GM12878 (cell line): ENCODE data around the gene ASRGL1. TPM values are rescaled to one million over a fixed set of nuclear protein-coding genes. Genes with fewer than 3 reads are reported as not detected.

Experiments used
- ATAC-seq: fragments of 200-7000 bp; cut with Tn5 transposase; 3 replicates; pipeline ENCODE4 v1.9.1; 2020; ENCODE audit warnings: mild to moderate bottlenecking, moderate library complexity
- BruUV-seq: library from RNA; stranded (reverse); fragments of 400-500 nt; replicated peaks from 2 replicates; lab custom pipeline; 2021; lab: Mats Ljungman, UMichigan
- CTCF ChIA-PET: fragments of 300-600 bp; sonication (Branson Sonifier 250); formaldehyde crosslinking; extraction: SDS; loops from one replicate; lab custom pipeline; 2021; ENCODE audit warnings: inconsistent platforms; lab: Yijun Ruan, JAX
- POLR2A ChIA-PET: fragments of 350-600 bp; formaldehyde crosslinking; extraction: SDS; loops from one replicate; lab custom pipeline; 2021; ENCODE audit warnings: inconsistent platforms; lab: Charles Lee
- RAD21 ChIA-PET: fragments of 300-600 bp; sonication (Branson Sonifier 250); formaldehyde crosslinking; loops from one replicate; lab custom pipeline; 2023; ENCODE audit warnings: antibody characterized with exemption; ENCODE audit not compliant: unreplicated experiment; lab: Charles Lee
- SMC1A ChIA-PET: fragments of 300-600 bp; sonication (Branson Sonifier 250); formaldehyde crosslinking; loops from one replicate; lab custom pipeline; 2023; ENCODE audit not compliant: unreplicated experiment, uncharacterized antibody; lab: Charles Lee
- DNase-seq: peaks from one replicate; pipeline ENCODE4 v3.0.0-alpha.2; 2011; ENCODE audit warnings: low read depth, low spot score
- FAIRE-seq: peaks from 3 replicates; lab custom pipeline; 2011; peaks lifted over from hg19 to GRCh38; lab: Jason Lieb, UNC
- H2AFZ ChIP-seq: 2 replicates; pipeline ENCODE4 v1.6.0; 2011; ENCODE audit warnings: low read depth, low read length, control low read depth; ENCODE audit not compliant: control insufficient read depth
- H3K27ac ChIP-seq: 2 replicates; pipeline ENCODE4 v1.5.1; 2011; ENCODE audit warnings: control low read depth; ENCODE audit not compliant: control insufficient read depth, insufficient read depth
- H3K27me3 ChIP-seq, 2 experiments: replicated peaks in 1 of 2; 2 replicates each; pipeline versions ENCODE4 v1.6.0 to v1.6.1; 2011; ENCODE audit warnings: low read length in 1 of 2; ENCODE audit not compliant: control insufficient read depth in 2 of 2, insufficient read depth in 2 of 2
- H3K36me3 ChIP-seq, 2 experiments: 2 replicates each; pipeline ENCODE4 v1.5.1; 2011; ENCODE audit warnings: low read length in 1 of 2; ENCODE audit not compliant: control insufficient read depth in 2 of 2, insufficient read depth in 2 of 2
- H3K4me1 ChIP-seq: 2 replicates; pipeline ENCODE4 v1.6.1; 2011; ENCODE audit warnings: mild to moderate bottlenecking, low read length, moderate library complexity, mixed read lengths; ENCODE audit not compliant: control insufficient read depth, insufficient read depth
- H3K4me2 ChIP-seq: 2 replicates; pipeline ENCODE4 v1.6.0; 2011; ENCODE audit warnings: control low read depth; ENCODE audit not compliant: control insufficient read depth, insufficient read depth
- H3K4me3 ChIP-seq: fragments of 200-600 bp; sonication (generic); 2 replicates; pipeline ENCODE4 v1.5.1; 2016
- H3K79me2 ChIP-seq: 2 replicates; pipeline ENCODE4 v1.6.0; 2011; ENCODE audit warnings: low read length; ENCODE audit not compliant: control insufficient read depth, insufficient read depth
- H3K9ac ChIP-seq: 2 replicates; pipeline ENCODE4 v1.8.0; 2011; ENCODE audit warnings: low read length, control low read depth, mixed read lengths; ENCODE audit not compliant: control insufficient read depth, insufficient read depth
- H3K9me3 ChIP-seq: replicated peaks from 3 replicates; pipeline ENCODE4 v1.5.1; 2011; ENCODE audit warnings: mild to moderate bottlenecking, low read length; ENCODE audit not compliant: control insufficient read depth, insufficient read depth
- H4K20me1 ChIP-seq: 2 replicates; pipeline ENCODE4 v1.6.0; 2011; ENCODE audit not compliant: control insufficient read depth, insufficient read depth
- CHD4 ChIP-seq: fragments of 200-600 bp; sonication (generic); IDR thresholded peaks from 2 replicates; pipeline ENCODE4 v1.6.1; 2016; ENCODE audit warnings: mild to moderate bottlenecking
- GATAD2B ChIP-seq: fragments of 450-650 bp; conservative IDR thresholded peaks from 2 replicates; pipeline ENCODE4 v1.6.1; 2017; ENCODE audit warnings: low read depth, mild to moderate bottlenecking, moderate library complexity
- RFX5 ChIP-seq: IDR thresholded peaks from 2 replicates; pipeline ENCODE4 v1.6.1; 2011; ENCODE audit warnings: low read depth, low read length, improper control_type of control experiment
- ZNF24 ChIP-seq: fragments of 450-650 bp; IDR thresholded peaks from 2 replicates; pipeline ENCODE4 v1.6.1; 2017; ENCODE audit warnings: antibody characterized with exemption, mild to moderate bottlenecking
- ZNF274 ChIP-seq: IDR thresholded peaks from one replicate; pipeline ENCODE4 v1.8.0; 2011; ENCODE audit not compliant: insufficient read length, insufficient read depth
- WGBS: methylation state at CpG from one replicate; pipeline ENCODE4 v1.1.6; 2016; ENCODE audit warnings: low lambda C conversion rate; ENCODE audit not compliant: insufficient replicate concordance, insufficient coverage; ENCODE audit errors: missing lambda C conversion rate; 5-methylcytosine and 5-hydroxymethylcytosine counted together
- in situ Hi-C: fragments of 300-500 bp; cut with MboI; formaldehyde crosslinking; loops from 9 replicates; pipeline ENCODE4 v1.14.3; 2018; ENCODE audit warnings: mixed read lengths
- intact Hi-C: fragments of 100-400 bp; cut with micrococcal nuclease; formaldehyde crosslinking; loops from one replicate; pipeline ENCODE4 v1.14.2; 2022; ENCODE audit not compliant: unreplicated experiment
- polyA plus RNA-seq, 11 experiments: library from polyadenylated mRNA; depleted of rRNA in 4 of 11; unstranded in 6 of 11; stranded (reverse) in 5 of 11; fragments of >200 nt; fragmentation: Nextera tagmentation in 4 of 11; fragmentation: Illumina TruSeq in 1 of 11; extraction: Ambion mirVana in 4 of 11; extraction: Trizol in 1 of 11; gene quantifications; 1 replicate in 1 of 11; 2 replicates in 10 of 11; pipeline versions ENCODE4 v1.2.1 to v1.2.3, GENCODE V29; 2011 to 2016; ENCODE audit warnings: inconsistent platforms in 2 of 11, missing spikeins in 2 of 11, low read depth in 1 of 11
- total RNA-seq, 4 experiments: library from RNA; depleted of rRNA in 3 of 4; stranded (reverse); fragments of >200 nt in 3 of 4; fragmentation: Illumina TruSeq in 1 of 4; extraction: Trizol in 1 of 4; gene quantifications; 2 replicates each; pipeline versions ENCODE4 v1.2.1 to v1.2.3, GENCODE V29; 2013 to 2021
- TF ChIP-seq, protein P1 (sequence below): fragments of 450-650 bp; formaldehyde crosslinking; IDR thresholded peaks from 2 replicates; pipeline ENCODE4 v1.4.0; 2022; ENCODE audit warnings: mild to moderate bottlenecking, moderate library complexity
- TF ChIP-seq, protein P2 (sequence below): IDR thresholded peaks from 2 replicates; pipeline ENCODE4 v1.6.1; 2012; ENCODE audit warnings: low read depth, low read length, improper control_type of control experiment

Gene ASRGL1
- total and polyA plus RNA-seq, 10 of the 15 experiments (the other 5 are each of a cell fraction or from before 2014, with no cell fraction given) = 0.97 to 24.5 (median 4.8) TPM

- TF ChIP-seq, protein P1, sequence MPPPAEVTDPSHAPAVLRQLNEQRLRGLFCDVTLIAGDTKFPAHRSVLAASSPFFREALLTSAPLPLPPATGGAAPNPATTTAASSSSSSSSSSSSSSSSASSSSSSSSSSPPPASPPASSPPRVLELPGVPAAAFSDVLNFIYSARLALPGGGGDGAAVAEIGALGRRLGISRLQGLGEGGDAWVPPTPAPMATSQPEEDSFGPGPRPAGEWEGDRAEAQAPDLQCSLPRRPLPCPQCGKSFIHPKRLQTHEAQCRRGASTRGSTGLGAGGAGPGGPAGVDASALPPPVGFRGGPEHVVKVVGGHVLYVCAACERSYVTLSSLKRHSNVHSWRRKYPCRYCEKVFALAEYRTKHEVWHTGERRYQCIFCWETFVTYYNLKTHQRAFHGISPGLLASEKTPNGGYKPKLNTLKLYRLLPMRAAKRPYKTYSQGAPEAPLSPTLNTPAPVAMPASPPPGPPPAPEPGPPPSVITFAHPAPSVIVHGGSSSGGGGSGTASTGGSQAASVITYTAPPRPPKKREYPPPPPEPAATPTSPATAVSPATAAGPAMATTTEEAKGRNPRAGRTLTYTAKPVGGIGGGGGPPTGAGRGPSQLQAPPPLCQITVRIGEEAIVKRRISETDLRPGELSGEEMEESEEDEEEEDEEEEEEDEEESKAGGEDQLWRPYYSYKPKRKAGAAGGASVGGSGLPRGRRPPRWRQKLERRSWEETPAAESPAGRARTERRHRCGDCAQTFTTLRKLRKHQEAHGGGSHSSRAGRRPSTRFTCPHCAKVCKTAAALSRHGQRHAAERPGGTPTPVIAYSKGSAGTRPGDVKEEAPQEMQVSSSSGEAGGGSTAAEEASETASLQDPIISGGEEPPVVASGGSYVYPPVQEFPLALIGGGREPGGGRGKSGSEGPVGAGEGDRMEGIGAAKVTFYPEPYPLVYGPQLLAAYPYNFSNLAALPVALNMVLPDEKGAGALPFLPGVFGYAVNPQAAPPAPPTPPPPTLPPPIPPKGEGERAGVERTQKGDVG (CRISPR knock-in tag) = no peak
- no peak for TF ChIP-seq ZNF24
- no peak for TF ChIP-seq CHD4
- TF ChIP-seq GATAD2B = no peak
- TF ChIP-seq ZNF274 = no peak
- no peak for TF ChIP-seq RFX5
- TF ChIP-seq, protein P2, sequence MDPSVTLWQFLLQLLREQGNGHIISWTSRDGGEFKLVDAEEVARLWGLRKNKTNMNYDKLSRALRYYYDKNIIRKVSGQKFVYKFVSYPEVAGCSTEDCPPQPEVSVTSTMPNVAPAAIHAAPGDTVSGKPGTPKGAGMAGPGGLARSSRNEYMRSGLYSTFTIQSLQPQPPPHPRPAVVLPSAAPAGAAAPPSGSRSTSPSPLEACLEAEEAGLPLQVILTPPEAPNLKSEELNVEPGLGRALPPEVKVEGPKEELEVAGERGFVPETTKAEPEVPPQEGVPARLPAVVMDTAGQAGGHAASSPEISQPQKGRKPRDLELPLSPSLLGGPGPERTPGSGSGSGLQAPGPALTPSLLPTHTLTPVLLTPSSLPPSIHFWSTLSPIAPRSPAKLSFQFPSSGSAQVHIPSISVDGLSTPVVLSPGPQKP = no peak
Measured at GRCh38 chr11:62358273-62358672, 21.0 kb downstream of the ASRGL1 start (continued).

GRCh38 chr11:62359475-62359874, 22.2 kb downstream of the ASRGL1 start:
- no peak overlapping the region for H3K4me2 ChIP-seq
- intact Hi-C loops (no loop called here), in situ Hi-C loops (no loop called here)
- FAIRE-seq = no peak
- no peak for TF ChIP-seq RFX5
- no peak overlapping the region for H3K27ac ChIP-seq
- no peaks in the 10 kb centered on the region for H3K27me3 ChIP-seq
- H4K20me1 ChIP-seq = no peaks in the 10 kb centered on the region
- no peaks in the 10 kb centered on the region for H3K9me3 ChIP-seq
- H3K79me2 ChIP-seq = no peaks in the 10 kb centered on the region
- ATAC-seq = no peak
- no peaks in the 10 kb centered on the region for H3K4me1 ChIP-seq
- H2AFZ ChIP-seq = no peak overlapping the region
- ChIA-PET POLR2A (no interaction called here), CTCF (interaction anchor here (0.8 to 1.9 kb wide), 4 partner anchors 15 to 45 kb away, joined by 3 to 13 read pairs (median 4); no protein-coding TSS in a partner anchor), SMC1A (interaction anchor here (0.9 to 1.4 kb wide), 3 partner anchors 12 to 22 kb away, joined by 3 to 4 read pairs (median 3); partner anchors contain the start of gene ASRGL1), RAD21 (no interaction called here)
- H3K4me3 ChIP-seq = no peak overlapping the region
- BruUV-seq = no TSS peak
- H3K9ac ChIP-seq = no peak overlapping the region
- H3K36me3 ChIP-seq = no peaks in the 10 kb centered on the region
- no peak for DNase-seq
- 94% methylated on average over 1 of the region's 1 CpG for WGBS
